ENCODE measurements around the gene HDHD2. TPM values are rescaled to one million over a fixed set of nuclear protein-coding genes. Genes with fewer than 3 reads are reported as not detected.

Gene HDHD2
- total and polyA plus RNA-seq, 3 donors from 2014 or later: 32.3 to 40.4 (median 39.8) TPM

- no peaks in the 10 kb centered on the region for H3K27me3 ChIP-seq
- intact Hi-C loops (cut with DNase I; ENCODE audit: low total_unique reads): no loop called here
- H3K4me1 ChIP-seq: no peaks in the 10 kb centered on the region
- no peak overlapping the region for H3K4me3 ChIP-seq
- 84 to 85% methylated on average over 7 of the region's 7 CpGs for WGBS, 2 donors
- H3K27ac ChIP-seq: no peak overlapping the region
- TF ChIP-seq POLR2A (IDR thresholded peaks at IDR 0.05) (no peak), CTCF (IDR thresholded peaks at IDR 0.05) (no peak)
- DNase-seq: no peak
- H3K9me3 ChIP-seq: no peaks in the 10 kb centered on the region
- H3K36me3 ChIP-seq (ENCODE audit: low read depth, missing control alignments): no peaks in the 10 kb centered on the region
Measured at GRCh38 chr18:47077111-47077510, 73.2 kb downstream of the HDHD2 start.

GRCh38 chr18:47075098-47075883 is 75.0 kb downstream of the HDHD2 start:
- no peak for TF ChIP-seq CTCF (IDR thresholded peaks at IDR 0.05)
- TF ChIP-seq POLR2A (IDR thresholded peaks at IDR 0.05): no peak
- H3K27me3 ChIP-seq: no peaks in the 10 kb centered on the region
- H3K9me3 ChIP-seq: no peaks in the 10 kb centered on the region
- no peaks in the 10 kb centered on the region for H3K4me1 ChIP-seq
- no peak for DNase-seq
- intact Hi-C loops (cut with DNase I; ENCODE audit: low total_unique reads): no loop called here
- H3K27ac ChIP-seq: no peak overlapping the region
- no peak overlapping the region for H3K4me3 ChIP-seq
- 50 to 52% methylated on average over 13 of the region's 13 CpGs for WGBS, 2 donors
- H3K36me3 ChIP-seq (ENCODE audit: low read depth, missing control alignments): no peaks in the 10 kb centered on the region

- H3K4me3 ChIP-seq: no peak overlapping the region
- H3K27me3 ChIP-seq: no peaks in the 10 kb centered on the region
- H3K4me1 ChIP-seq: no peaks in the 10 kb centered on the region
- intact Hi-C loops (cut with DNase I; ENCODE audit: low total_unique reads): no loop called here
- no peak for TF ChIP-seq CTCF (IDR thresholded peaks at IDR 0.05)
- no peak for TF ChIP-seq POLR2A (IDR thresholded peaks at IDR 0.05)
- no peaks in the 10 kb centered on the region for H3K36me3 ChIP-seq (ENCODE audit: low read depth, missing control alignments)
- no peak overlapping the region for H3K27ac ChIP-seq
- no peak for DNase-seq
- 63 to 69% methylated on average over 3 of the region's 3 CpGs for WGBS, 2 donors
- H3K9me3 ChIP-seq: no peaks in the 10 kb centered on the region
Measured at GRCh38 chr18:47067648-47068047, 82.7 kb downstream of the HDHD2 start.

- Histone ChIP-seq H3K27me3 (no peaks in the 10 kb centered on the region), H3K9me3 (no peaks in the 10 kb centered on the region), H3K27ac (no peak overlapping the region), H3K4me1 (no peaks in the 10 kb centered on the region), H3K4me3 (no peak overlapping the region), H3K36me3 (ENCODE audit: low read depth, missing control alignments) (no peaks in the 10 kb centered on the region)
- DNase-seq: no peak
- 92 to 97% methylated on average over 8 of the region's 8 CpGs for WGBS, 2 donors
- intact Hi-C loops (cut with DNase I; ENCODE audit: low total_unique reads): no loop called here
- TF ChIP-seq CTCF (IDR thresholded peaks at IDR 0.05): no peak
- TF ChIP-seq POLR2A (IDR thresholded peaks at IDR 0.05): no peak
Measured at GRCh38 chr18:47063096-47063495, 87.2 kb downstream of the HDHD2 start.

GRCh38 chr18:47062471-47062870 is 87.8 kb downstream of the HDHD2 start:
- H3K36me3 ChIP-seq (ENCODE audit: low read depth, missing control alignments): no peaks in the 10 kb centered on the region
- no peak overlapping the region for H3K27ac ChIP-seq
- 72 to 77% methylated on average over 2 of the region's 2 CpGs for WGBS, 2 donors
- intact Hi-C loops (cut with DNase I; ENCODE audit: low total_unique reads): no loop called here
- no peaks in the 10 kb centered on the region for H3K4me1 ChIP-seq
- no peak overlapping the region for H3K4me3 ChIP-seq
- TF ChIP-seq CTCF (IDR thresholded peaks at IDR 0.05) (no peak), POLR2A (IDR thresholded peaks at IDR 0.05) (no peak)
- H3K27me3 ChIP-seq: no peaks in the 10 kb centered on the region
- H3K9me3 ChIP-seq: no peaks in the 10 kb centered on the region
- DNase-seq: no peak
